Activated T-cell treated with anti-CD3 and anti-CD28 coated beads for 24 hours (primary cell): ENCODE data around the gene IGSF10.

Experiments
- DNase-seq: peaks from one replicate; pipeline ENCODE4 v3.0.0-alpha.2; 2020; ENCODE audit warnings: low read depth

Gene IGSF10

GRCh38 chr3:151419806-151420205, 41.1 kb downstream of the IGSF10 start:
- no peak for DNase-seq

DNA sequence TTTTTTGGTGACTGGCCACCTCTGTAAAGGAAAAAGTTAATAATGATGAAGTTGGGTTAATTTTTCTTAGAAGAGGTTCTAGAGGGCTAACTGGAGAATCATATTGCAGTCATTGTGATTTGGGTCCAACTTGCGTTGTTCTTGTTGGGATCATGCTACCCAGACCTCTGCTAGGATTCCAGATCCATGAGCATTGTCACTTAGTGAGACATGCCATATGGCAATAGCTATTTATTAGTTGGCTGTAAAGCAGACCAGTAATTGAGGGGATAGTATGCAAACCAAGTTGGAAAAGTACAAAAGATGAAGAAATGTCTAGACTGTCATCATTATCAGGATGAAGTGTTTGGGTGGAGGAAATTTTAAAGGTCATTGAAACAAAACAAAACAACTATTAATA, 45.6 kb downstream of the IGSF10 start:
- no peak for DNase-seq

DNA sequence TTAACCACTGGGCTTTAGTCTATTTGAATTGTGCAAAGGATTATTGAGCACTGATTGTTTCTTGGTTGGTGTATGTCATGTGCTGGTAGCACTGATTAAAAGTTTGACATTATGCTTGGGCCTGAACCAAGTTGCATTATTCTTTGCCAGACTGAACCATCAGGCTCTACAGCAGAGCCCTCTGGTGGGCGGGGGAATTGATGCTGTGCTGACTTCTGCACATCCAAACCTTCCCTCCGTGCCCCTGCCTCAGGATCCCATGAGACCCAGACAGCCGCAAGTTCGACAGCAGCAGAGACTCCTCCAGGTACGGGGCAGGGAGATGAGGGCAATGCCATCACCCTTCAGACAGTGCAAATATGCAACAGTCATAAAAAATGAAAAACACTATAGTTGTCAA, 47.9 kb downstream of the IGSF10 start:
- no peak for DNase-seq
